NCI-H2227 treated with DMSO at 0.1 percent for 48 hours (cell line): ENCODE results near the gene SEPTIN10.

Experiments used
- DNase-seq: peaks from one replicate; lab custom pipeline; 2025; lab: John Stamatoyannopoulos, UW

SEPTIN10 gene

GRCh38 chr2:109497911-109498870, 115.6 kb downstream of the SEPTIN10 start:
- DNase-seq = no peak

DNA sequence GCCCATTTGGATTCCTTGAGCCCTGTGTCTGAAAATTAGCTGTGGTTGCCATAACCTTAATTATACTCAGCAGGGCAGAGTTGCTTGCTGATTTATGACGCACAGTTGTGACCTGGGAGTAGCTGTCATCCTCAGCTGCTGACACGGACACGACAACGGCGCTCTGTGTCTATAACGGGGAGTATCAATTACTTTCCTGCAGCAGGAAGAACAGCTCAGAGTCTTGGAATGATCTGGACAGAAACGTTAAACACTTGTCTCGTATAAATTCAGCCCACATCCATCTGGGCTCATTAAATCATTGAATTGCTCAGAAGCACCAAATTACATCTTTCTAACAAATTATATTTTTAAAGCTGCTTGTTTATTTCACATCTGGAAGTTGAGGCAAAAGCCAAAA, 116.3 kb downstream of the SEPTIN10 start:
- peak; percentile 27 for DNase-seq

DNA sequence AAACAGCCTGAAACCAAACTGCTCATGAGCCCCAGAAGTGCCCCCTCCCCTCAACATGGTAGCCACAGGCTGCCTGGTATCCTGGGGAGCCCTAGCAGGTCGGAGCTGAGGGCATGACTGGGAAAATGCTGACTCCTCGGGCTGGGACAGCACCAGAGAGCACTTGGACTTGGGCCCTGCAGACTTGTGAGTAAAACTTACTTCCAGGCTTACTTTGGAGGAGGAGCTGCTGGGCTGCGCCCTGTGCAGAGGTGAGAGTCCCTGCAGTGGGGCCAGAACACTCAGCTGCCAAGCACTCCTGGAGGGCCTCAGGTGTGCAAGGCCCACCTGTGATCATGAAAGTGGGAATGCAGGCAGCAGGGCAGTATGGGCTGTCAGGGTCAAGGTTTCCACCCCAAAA, 119.4 kb downstream of the SEPTIN10 start:
- DNase-seq = no peak

DNA sequence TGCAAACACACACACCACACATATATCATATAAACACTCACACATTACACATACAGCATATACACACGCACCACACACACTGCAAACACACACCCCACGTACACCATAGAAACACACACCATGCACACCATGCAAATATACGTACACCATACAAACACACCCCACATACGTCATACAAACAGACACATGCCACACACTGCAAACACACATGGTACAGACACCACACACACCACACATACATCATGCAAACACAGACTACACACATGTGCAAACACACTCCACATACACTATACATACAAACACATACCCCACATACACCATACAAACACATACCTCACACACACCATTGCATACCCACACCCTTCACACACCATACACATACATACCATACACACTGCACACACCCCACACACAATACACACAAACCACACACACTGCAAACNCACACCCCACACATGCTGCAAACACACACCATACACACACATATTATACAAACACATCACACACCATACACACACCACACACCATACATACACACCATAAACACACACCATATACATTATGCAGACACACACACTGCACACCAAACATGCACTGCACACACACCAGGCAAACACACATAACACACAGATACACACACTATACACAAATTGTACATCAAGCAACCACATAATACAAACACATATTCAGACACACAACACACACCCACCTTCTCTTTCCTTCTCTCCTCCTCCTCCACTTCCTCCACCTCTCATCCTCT, 120.4 kb downstream of the SEPTIN10 start:
- no peak for DNase-seq
